Uterus (tissue), 4 donors: ENCODE results near the gene MAMDC2. TPM values are rescaled to one million over a fixed set of nuclear protein-coding genes. Genes with fewer than 3 reads are reported as not detected.

Experiments
- DNase-seq, 2 donors: peaks; one replicate each; pipeline ENCODE4 v3.0.0-alpha.2; 2019 to 2020
- H3K27ac ChIP-seq, 2 donors: fragments of 200-600 bp; sonication (generic); 1 replicate in 1 of 2; 2 replicates in 1 of 2; pipeline ENCODE4 v1.5.1; 2016 to 2018
- H3K27me3 ChIP-seq, 2 donors: fragments of 200-600 bp; sonication (generic); one replicate each; pipeline ENCODE4 v1.5.1; 2018 to 2019; ENCODE audit warnings: control low read depth in 1 of 2
- H3K36me3 ChIP-seq, 2 donors: fragments of 200-600 bp; sonication (generic); one replicate each; pipeline ENCODE4 v1.5.1; 2019; ENCODE audit warnings: control low read depth in 1 of 2
- H3K4me1 ChIP-seq, 2 donors: fragments of 200-600 bp; sonication (generic); one replicate each; pipeline ENCODE4 v1.5.1; 2018 to 2019; ENCODE audit warnings: control low read depth in 1 of 2
- H3K4me3 ChIP-seq, 2 donors: fragments of 200-600 bp; sonication (generic); 1 replicate in 1 of 2; 2 replicates in 1 of 2; pipeline ENCODE4 v1.5.1; 2018 to 2019; ENCODE audit warnings: mild to moderate bottlenecking in 1 of 2
- H3K9me3 ChIP-seq, 2 donors: fragments of 200-600 bp; sonication (generic); one replicate each; pipeline ENCODE4 v1.5.1; 2019; ENCODE audit warnings: control low read depth in 1 of 2
- CTCF ChIP-seq, 4 experiments: fragments of 200-600 bp in 2 of 4; fragments of 450-650 bp in 2 of 4; sonication (generic) in 2 of 4; IDR thresholded peaks; one replicate each; pipeline ENCODE4 v1.5.1; 2016 to 2019; ENCODE audit warnings: antibody characterized with exemption in 4 of 4, mild to moderate bottlenecking in 2 of 4, moderate library complexity in 1 of 4
- POLR2A ChIP-seq, 2 donors: fragments of 450-650 bp; IDR thresholded peaks; one replicate each; pipeline ENCODE4 v1.6.1; 2016; ENCODE audit warnings: antibody characterized with exemption in 2 of 2, mild to moderate bottlenecking in 1 of 2, moderate library complexity in 1 of 2
- intact Hi-C: fragments of 100-400 bp; cut with DNase I; formaldehyde crosslinking; loops from one replicate; pipeline ENCODE4 v1.15.1; 2023; ENCODE audit warnings: low total_unique reads
- total RNA-seq, 4 donors: library from RNA; depleted of rRNA in 3 of 4; stranded (reverse); fragments of >200 nt in 3 of 4; gene quantifications; one replicate each; pipeline versions ENCODE4 v1.1.0 to v1.2.4, GENCODE V29; 2014 to 2023
- donor health status: DM: yes; HTN: yes; CAD: no.

Gene MAMDC2
- total RNA-seq, 4 donors from 2014 or later: 42.7 to 204 (median 138) TPM

- Histone ChIP-seq H3K27ac (peak overlapping the region; percentile 61 to 68), H3K4me3 (no peak overlapping the region), H3K36me3 (no peaks in the 10 kb centered on the region), H3K9me3 (peaks cover 0 to 5% of the 10 kb centered on the region in 2 donors), H3K27me3 (no peaks in the 10 kb centered on the region), H3K4me1 (no peaks in the 10 kb centered on the region)
- no peak for DNase-seq
- intact Hi-C loops: no loop called here
- TF ChIP-seq POLR2A (IDR thresholded peaks at IDR 0.05): no peak
These were observed 32.3 kb upstream of the MAMDC2 start for GRCh38 chr9:70011366-70011765.

- Histone ChIP-seq H3K9me3 (peaks cover 0 to 5% of the 10 kb centered on the region in 2 donors), H3K4me1 (no peaks in the 10 kb centered on the region), H3K4me3 (no peak overlapping the region), H3K27me3 (no peaks in the 10 kb centered on the region), H3K27ac (peak overlapping the region; percentile 61 to 68), H3K36me3 (no peaks in the 10 kb centered on the region)
- TF ChIP-seq POLR2A (IDR thresholded peaks at IDR 0.05): no peak
- TF ChIP-seq CTCF (IDR thresholded peaks at IDR 0.05): no peak
- intact Hi-C loops: no loop called here
- no peak for DNase-seq
These were observed 31.1 kb upstream of the MAMDC2 start for GRCh38 chr9:70012569-70012968.

DNA sequence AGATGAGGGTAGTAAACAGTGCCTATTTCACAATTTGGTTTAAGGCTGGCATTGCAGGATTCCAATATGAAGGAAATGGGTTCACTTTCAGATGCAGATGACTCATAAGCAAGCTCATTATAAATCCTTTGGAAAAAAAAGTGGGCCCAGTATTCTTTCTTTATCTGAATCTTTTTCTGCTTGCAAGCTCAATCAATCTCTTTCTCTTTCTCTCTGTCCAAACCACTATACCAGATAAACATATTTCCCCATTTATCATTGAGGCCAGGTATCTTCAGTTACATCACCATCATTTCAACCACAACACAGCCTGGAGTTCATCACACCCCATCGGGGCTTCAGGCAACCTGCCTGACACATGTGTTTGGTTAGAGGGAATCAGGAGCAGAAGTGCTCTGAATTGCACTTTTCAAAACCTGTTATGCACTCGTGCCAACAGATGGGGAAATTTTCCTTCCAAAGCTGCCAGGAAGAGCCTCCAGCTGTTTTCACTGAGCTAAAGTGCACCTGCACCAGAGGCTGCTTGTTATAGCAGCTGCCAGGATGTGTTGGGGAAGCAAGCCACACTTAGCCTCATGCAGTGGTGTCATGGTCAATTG is 30.0 kb upstream of the MAMDC2 start:
- H3K36me3 ChIP-seq: no peaks in the 10 kb centered on the region
- DNase-seq: peak; percentile 85
- intact Hi-C loops: no loop called here
- H3K4me3 ChIP-seq: no peak overlapping the region
- no peaks in the 10 kb centered on the region for H3K27me3 ChIP-seq
- peaks cover 0 to 5% of the 10 kb centered on the region in 2 donors for H3K9me3 ChIP-seq
- H3K4me1 ChIP-seq: no peaks in the 10 kb centered on the region
- no peak for TF ChIP-seq POLR2A (IDR thresholded peaks at IDR 0.05)
- TF ChIP-seq CTCF (IDR thresholded peaks at IDR 0.05): no peak
- H3K27ac ChIP-seq: peak overlapping the region in 1 of 2 donors; percentile 68

GRCh38 chr9:70015099-70015498 is 28.5 kb upstream of the MAMDC2 start:
- no peaks in the 10 kb centered on the region for H3K4me1 ChIP-seq
- intact Hi-C loops: no loop called here

GRCh38 chr9:70020217-70020616 is 23.4 kb upstream of the MAMDC2 start:
- peak overlapping the region in 1 of 2 donors; percentile 66 for H3K27ac ChIP-seq
- no peaks in the 10 kb centered on the region for H3K27me3 ChIP-seq
- TF ChIP-seq POLR2A (IDR thresholded peaks at IDR 0.05) (no peak), CTCF (IDR thresholded peaks at IDR 0.05) (no peak)
- DNase-seq: no peak
- no peaks in the 10 kb centered on the region for H3K9me3 ChIP-seq
- H3K4me1 ChIP-seq: peaks cover 0 to 5% of the 10 kb centered on the region in 2 donors
- intact Hi-C loops: no loop called here
- H3K36me3 ChIP-seq: no peaks in the 10 kb centered on the region
- H3K4me3 ChIP-seq: no peak overlapping the region

More at GRCh38 chr9:70015099-70015498, 28.5 kb upstream of the MAMDC2 start:
- TF ChIP-seq CTCF (IDR thresholded peaks at IDR 0.05) (no peak), POLR2A (IDR thresholded peaks at IDR 0.05) (no peak)
- Histone ChIP-seq H3K36me3 (no peaks in the 10 kb centered on the region), H3K27me3 (no peaks in the 10 kb centered on the region), H3K27ac (no peak overlapping the region), H3K4me3 (no peak overlapping the region), H3K9me3 (peaks cover 0 to 5% of the 10 kb centered on the region in 2 donors)
- DNase-seq: no peak
